ENCODE results near the gene NR5A2.

DNA sequence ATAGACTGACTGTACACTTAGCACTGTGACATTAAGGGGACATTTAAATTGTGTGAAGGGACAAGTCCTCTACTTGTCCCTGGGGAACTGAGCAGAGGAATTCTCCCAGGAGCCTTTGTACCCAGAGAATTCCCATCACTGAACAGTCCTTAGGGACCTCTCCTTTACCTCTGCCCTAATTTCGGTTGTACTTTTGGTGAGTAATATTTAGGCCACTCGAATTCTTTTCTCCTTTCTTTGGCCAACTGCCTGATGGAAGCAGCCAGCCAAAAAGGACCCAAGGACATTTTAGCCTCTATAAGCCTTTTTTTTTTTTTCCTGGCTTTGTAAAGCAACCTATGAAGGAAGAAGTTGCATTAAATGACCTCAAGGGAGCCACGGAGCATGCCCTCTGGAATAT, 71.5 kb downstream of the NR5A2 start:
- TF ChIP-seq, protein P1, sequence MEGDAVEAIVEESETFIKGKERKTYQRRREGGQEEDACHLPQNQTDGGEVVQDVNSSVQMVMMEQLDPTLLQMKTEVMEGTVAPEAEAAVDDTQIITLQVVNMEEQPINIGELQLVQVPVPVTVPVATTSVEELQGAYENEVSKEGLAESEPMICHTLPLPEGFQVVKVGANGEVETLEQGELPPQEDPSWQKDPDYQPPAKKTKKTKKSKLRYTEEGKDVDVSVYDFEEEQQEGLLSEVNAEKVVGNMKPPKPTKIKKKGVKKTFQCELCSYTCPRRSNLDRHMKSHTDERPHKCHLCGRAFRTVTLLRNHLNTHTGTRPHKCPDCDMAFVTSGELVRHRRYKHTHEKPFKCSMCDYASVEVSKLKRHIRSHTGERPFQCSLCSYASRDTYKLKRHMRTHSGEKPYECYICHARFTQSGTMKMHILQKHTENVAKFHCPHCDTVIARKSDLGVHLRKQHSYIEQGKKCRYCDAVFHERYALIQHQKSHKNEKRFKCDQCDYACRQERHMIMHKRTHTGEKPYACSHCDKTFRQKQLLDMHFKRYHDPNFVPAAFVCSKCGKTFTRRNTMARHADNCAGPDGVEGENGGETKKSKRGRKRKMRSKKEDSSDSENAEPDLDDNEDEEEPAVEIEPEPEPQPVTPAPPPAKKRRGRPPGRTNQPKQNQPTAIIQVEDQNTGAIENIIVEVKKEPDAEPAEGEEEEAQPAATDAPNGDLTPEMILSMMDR (conservative IDR thresholded peaks at IDR 0.05; ENCODE audit: low read length): no peak
- no peak for TF ChIP-seq EZH2phosphoT487 (IDR thresholded peaks at IDR 0.05; ENCODE audit: borderline replicate concordance)
